Skeletal muscle satellite cell (primary cell): Measurements from ENCODE around the gene GOLGA6L2. TPM values are rescaled to one million over a fixed set of nuclear protein-coding genes. Genes with fewer than 3 reads are reported as not detected.

Source experiments
- H3K27me3 ChIP-seq: 2 replicates; pipeline ENCODE4 v1.7.0; 2013; ENCODE audit warnings: low read length; ENCODE audit not compliant: control insufficient read depth, insufficient read depth
- H3K36me3 ChIP-seq: 2 replicates; pipeline ENCODE4 v1.7.0; 2013; ENCODE audit warnings: mild to moderate bottlenecking, control low read depth, low read length; ENCODE audit not compliant: insufficient read depth
- H3K4me1 ChIP-seq: 2 replicates; pipeline ENCODE4 v1.7.0; 2013; ENCODE audit warnings: low read length; ENCODE audit not compliant: control insufficient read depth, insufficient read depth
- H3K4me2 ChIP-seq: 2 replicates; pipeline ENCODE4 v1.7.0; 2013; ENCODE audit warnings: mild to moderate bottlenecking, low read length
- H3K4me3 ChIP-seq: 2 replicates; pipeline ENCODE4 v1.7.0; 2013; ENCODE audit warnings: low read length
- H3K9ac ChIP-seq: 2 replicates; pipeline ENCODE4 v1.7.0; 2013; ENCODE audit warnings: mild to moderate bottlenecking, low read depth, low read length, moderate library complexity
- H3K9me3 ChIP-seq: replicated peaks from 2 replicates; pipeline ENCODE4 v1.7.0; 2013; ENCODE audit warnings: mild to moderate bottlenecking, control low read depth, low read length
- total RNA-seq: library from RNA; depleted of rRNA; stranded (reverse); fragments of >200 nt; gene quantifications from 2 replicates; pipeline ENCODE4 v1.2.3, GENCODE V29; 2012; rRNA removed

GOLGA6L2 gene, protein sequence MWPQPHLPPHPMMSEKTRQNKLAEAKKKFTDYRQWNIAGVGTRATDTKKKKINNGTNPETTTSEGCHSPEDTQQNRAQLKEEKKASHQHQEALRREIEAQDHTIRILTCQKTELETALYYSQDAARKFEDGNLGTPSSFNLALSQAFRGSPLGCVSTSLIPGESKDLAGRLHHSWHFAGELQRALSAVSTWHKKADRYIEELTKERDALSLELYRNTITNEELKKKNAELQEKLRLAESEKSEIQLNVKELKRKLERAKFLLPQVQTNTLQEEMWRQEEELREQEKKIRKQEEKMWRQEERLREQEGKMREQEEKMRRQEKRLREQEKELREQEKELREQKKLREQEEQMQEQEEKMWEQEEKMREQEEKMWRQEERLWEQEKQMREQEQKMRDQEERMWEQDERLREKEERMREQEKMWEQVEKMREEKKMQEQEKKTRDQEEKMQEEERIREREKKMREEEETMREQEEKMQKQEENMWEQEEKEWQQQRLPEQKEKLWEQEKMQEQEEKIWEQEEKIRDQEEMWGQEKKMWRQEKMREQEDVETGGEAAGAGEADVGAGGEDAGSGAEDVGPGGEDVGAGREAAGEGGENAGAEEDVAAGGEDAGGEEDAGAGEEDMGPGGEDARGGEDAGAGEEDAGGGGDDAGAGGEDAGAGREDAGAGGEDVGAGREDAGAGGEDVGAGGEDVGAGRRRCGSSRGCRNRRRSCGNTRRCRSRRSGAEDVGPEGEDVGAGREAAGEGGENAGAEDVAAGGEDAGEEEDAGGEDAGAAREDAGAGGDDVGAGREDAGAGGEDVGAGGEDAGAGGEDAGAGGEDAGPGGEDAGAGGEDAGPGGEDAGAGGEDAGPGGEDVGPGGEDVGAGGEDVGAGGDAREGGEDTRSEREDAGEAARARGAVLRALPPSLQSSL
- total RNA-seq, result not detected in 2 replicates

DNA sequence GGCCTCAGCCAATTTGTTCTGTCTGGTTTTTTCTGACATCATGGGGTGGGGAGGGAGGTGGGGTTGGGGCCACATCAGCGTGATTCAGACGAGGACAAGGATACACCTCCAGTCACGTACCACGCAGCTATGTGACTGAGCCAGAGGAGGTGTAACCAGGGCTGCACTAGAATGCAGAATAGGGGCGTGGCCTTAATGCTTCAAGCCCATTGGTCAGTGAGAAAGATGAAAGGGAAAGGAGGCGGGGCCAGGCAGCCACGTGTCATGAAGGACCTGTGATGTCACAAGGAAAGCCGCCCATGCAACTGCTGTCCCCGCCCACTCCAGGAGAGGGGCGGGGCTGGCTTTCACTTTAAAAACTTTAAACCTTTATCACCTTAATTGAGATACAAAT, at the start of gene GOLGA6L2:
GOLGA6L2 (minus strand) TSS at position 137 of the 394 bp plus-strand sequence; CDS start at position 75, 62 bp downstream.
- Histone ChIP-seq H3K9ac (no peak within 1 kb of the TSS), H3K4me2 (no peak within 1 kb of the TSS), H3K36me3 (no peaks in the 10 kb centered on the region), H3K4me1 (no peaks in the 10 kb centered on the region), H3K9me3 (no peaks in the 10 kb centered on the region), H3K4me3 (no peak within 1 kb of the TSS), H3K27me3 (no peaks in the 10 kb centered on the region)

DNA sequence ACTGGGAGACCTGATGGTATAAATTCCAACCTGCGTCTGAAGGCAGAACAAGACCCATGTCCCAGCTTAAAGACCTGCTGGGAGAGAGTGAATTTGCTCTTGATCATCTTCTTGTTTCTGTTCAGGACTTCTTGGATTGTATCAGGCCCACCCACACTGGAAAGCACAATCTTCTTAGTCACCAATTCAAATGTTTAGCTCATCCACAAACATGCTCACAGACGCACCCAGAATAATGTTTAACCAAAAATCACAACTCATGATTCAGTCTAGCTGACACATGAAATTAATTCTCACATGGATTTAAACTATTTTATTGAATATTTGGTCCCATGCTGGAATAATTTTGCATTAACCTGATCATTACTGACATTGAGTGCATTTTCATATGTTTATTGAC, 37.8 kb upstream of the GOLGA6L2 start:
- Histone ChIP-seq H3K9me3 (peaks cover under 1% of the 10 kb centered on the region), H3K4me3 (no peak overlapping the region), H3K9ac (no peak overlapping the region), H3K27me3 (no peaks in the 10 kb centered on the region), H3K36me3 (no peaks in the 10 kb centered on the region), H3K4me1 (no peaks in the 10 kb centered on the region), H3K4me2 (no peak overlapping the region)

DNA sequence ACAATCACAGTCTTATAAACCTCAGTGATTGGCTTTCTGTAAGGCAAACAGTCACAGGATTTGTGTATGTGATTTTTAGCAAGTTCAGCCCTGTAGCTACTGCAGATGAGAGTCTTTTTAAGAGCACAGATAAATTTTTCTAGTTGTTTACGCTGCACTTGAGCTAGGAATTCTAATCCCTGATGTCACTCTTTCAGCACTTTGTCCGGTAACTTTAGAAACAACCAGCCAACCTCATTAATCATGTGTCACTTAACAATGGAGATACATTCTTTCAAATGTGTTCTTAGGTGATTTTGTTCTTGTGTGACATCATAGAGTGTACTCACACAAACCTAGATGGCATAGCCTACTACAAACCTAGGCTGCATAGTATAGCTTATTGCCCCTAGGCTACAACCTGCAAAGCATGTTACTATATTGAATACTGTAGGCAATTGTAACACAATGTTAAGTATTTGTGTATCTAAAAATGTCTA, 36.8 kb upstream of the GOLGA6L2 start:
- H3K36me3 ChIP-seq, result no peaks in the 10 kb centered on the region
- no peaks in the 10 kb centered on the region for H3K4me1 ChIP-seq
- H3K4me2 ChIP-seq, result no peak overlapping the region
- no peaks in the 10 kb centered on the region for H3K27me3 ChIP-seq
- H3K4me3 ChIP-seq, result no peak overlapping the region
- H3K9ac ChIP-seq, result no peak overlapping the region
- H3K9me3 ChIP-seq, result no peaks in the 10 kb centered on the region

DNA sequence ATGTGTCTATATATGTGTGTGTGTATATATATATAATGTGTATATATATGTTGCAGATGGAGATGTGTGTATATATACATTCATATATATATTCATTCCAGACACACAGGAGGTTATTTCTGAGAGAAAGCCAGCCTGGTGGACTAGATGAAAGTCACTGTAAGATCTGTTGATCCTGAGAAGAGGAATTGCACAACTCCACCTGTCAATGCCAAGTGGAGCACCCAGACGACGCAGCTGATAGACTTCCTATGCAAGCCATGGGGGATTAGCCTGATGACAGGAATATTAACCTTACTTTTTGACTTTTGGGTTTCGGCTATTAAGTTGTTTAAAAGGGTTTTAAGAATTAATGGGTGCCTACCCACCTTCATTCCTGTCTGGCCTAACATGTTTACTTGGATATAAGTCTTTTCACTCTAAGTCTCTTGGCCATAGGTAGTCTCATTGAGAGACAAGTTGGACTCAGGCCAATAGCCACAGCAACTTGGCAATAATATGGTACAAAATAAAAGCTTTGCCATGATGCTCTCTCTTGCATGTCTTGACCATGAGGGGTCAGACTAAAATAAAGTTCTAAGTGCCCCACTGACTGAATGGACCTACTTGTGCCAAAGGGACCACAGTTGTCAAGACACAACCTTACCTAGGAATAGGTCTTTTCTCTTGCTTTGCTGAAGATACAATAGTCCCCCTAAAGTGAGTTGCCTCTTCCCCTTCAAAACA, 35.9 kb upstream of the GOLGA6L2 start:
- H3K36me3 ChIP-seq, result no peaks in the 10 kb centered on the region
- no peak overlapping the region for H3K4me3 ChIP-seq
- no peak overlapping the region for H3K9ac ChIP-seq
- H3K27me3 ChIP-seq, result no peaks in the 10 kb centered on the region
- no peak overlapping the region for H3K4me2 ChIP-seq
- H3K4me1 ChIP-seq, result no peaks in the 10 kb centered on the region
- H3K9me3 ChIP-seq, result no peaks in the 10 kb centered on the region

DNA sequence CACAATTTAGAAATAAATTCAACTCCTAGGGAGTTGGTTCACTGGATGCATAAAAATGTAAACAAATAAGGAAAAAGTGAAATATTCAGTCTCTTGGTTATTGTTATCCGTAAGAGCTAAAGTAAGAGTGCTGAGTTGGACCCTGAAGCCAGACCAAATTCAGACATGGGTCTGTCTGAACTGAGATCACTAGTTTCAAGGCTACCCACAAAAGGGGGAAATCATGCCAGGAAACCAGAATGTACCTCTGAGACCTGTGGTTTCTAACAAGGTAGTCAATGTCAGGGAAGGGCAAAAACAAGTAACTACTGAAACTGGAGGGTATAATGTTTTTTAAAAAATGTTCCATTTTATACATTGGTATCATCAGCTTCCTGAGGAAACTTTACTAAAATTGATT, 35.2 kb upstream of the GOLGA6L2 start:
- H3K9ac ChIP-seq, result no peak overlapping the region
- no peak overlapping the region for H3K4me3 ChIP-seq
- H3K27me3 ChIP-seq, result no peaks in the 10 kb centered on the region

DNA sequence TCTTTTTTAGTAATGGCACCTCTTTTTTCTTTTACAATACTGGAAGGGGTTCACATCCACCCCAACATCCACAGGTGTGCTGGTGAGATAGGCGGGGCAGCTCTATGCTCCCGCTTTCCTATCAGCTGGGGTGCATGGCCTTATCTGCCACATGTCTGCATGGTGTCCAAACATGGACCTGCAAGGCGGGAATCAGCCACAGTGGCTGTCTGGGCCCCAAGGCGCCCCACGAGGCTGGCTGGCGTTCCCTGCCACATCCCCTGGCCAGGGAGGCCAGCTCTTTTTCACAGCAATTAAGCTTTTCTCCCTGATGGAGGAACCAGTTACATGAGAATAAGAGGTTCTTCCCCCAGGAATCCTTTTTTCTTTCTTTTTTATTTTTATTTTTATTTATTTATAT, 30.9 kb upstream of the GOLGA6L2 start:
- no peaks in the 10 kb centered on the region for H3K4me1 ChIP-seq
- no peaks in the 10 kb centered on the region for H3K36me3 ChIP-seq
- H3K27me3 ChIP-seq, result no peaks in the 10 kb centered on the region
- no peaks in the 10 kb centered on the region for H3K9me3 ChIP-seq
- no peak overlapping the region for H3K4me2 ChIP-seq
- no peak overlapping the region for H3K9ac ChIP-seq
- H3K4me3 ChIP-seq, result no peak overlapping the region

More for the DNA sequence above, 35.2 kb upstream of the GOLGA6L2 start:
- no peaks in the 10 kb centered on the region for H3K4me1 ChIP-seq
- no peaks in the 10 kb centered on the region for H3K9me3 ChIP-seq
- no peaks in the 10 kb centered on the region for H3K36me3 ChIP-seq
- H3K4me2 ChIP-seq, result no peak overlapping the region

DNA sequence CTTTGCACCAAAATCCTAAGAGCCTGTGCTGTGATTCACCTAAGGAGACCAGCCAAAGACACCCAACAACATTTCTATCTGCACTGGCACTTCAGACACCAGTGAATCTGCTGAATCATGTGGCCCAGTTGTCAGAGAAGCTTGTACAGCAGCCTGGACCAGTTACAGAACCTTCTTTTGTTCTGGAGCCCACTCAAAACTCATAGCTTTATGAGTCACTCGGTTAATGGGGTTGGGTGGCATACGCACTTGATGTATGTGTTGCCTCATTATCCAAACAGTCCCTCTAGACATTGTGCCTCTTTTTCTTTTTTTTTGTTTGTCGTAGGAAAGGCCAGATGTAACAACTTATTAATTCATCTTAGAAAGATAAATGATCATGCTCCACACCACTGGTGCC, 25.6 kb upstream of the GOLGA6L2 start:
- no peaks in the 10 kb centered on the region for H3K36me3 ChIP-seq
- no peak overlapping the region for H3K4me3 ChIP-seq
- H3K27me3 ChIP-seq, result no peaks in the 10 kb centered on the region
- H3K4me1 ChIP-seq, result no peaks in the 10 kb centered on the region
- no peaks in the 10 kb centered on the region for H3K9me3 ChIP-seq
- H3K9ac ChIP-seq, result no peak overlapping the region
- H3K4me2 ChIP-seq, result no peak overlapping the region

DNA sequence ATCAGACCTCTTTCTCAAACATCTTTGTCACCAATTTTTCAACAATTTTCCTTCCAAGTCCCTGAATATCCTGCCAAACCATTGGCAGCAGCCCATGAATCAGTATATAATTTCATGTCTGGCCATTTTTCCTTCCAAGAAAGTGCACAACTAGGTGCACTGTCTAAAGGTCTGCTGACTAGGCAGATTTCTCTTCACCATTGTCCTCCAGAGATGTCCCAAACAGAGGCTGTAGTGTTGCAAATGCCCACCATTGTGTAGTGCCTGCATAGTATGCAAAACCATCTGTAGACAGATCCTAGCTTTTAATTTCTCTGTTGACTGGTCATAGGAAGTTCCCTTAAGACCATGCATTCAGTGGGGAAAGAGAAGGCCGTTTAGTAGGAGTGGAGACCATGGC, 25.0 kb upstream of the GOLGA6L2 start:
- Histone ChIP-seq H3K4me3 (no peak overlapping the region), H3K27me3 (no peaks in the 10 kb centered on the region), H3K4me1 (no peaks in the 10 kb centered on the region), H3K36me3 (no peaks in the 10 kb centered on the region), H3K4me2 (no peak overlapping the region), H3K9me3 (no peaks in the 10 kb centered on the region), H3K9ac (no peak overlapping the region)

DNA sequence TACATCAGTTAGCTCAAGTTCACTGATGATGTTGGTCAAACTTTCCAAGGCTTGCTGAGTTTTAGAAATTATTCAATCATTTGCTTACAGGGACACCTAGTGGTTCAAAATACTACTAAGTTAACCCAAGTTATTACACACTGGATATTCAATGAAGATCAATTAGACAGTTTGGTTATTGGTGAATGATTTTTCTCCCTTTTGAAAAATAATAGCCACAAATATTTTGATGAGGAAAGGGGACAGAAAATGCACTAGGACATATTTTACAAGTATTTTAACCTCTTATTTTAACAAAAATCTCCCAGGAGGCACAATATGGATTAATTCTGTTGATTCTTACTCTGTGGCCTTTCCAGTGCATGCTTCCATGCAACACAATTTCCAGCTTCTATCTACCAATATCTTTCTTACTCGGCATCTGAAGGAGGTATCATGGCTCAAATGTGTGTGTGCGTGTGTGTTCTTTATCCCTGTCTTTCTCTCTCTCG, 20.1 kb upstream of the GOLGA6L2 start:
- Histone ChIP-seq H3K4me2 (no peak overlapping the region), H3K36me3 (no peaks in the 10 kb centered on the region), H3K4me1 (no peaks in the 10 kb centered on the region), H3K4me3 (no peak overlapping the region), H3K9me3 (no peaks in the 10 kb centered on the region), H3K9ac (no peak overlapping the region), H3K27me3 (no peaks in the 10 kb centered on the region)

DNA sequence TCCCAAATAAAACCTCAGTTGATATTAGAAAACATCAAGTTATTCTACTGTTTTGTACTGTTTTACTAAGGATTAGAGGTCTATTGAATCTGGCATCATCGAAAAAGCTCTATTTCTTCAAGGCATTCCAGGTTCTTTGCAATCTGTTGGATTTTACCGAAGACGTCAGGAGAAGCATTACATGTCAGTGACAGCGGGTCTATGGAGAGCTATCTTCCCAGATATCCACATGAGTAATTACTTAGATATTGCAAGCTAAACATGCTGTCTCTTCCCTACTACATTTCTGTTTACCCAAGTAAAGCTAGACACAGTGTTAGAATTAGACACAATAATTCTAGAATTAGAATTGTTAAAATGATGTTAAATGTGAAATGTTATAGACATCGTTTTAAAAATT, 10.8 kb upstream of the GOLGA6L2 start:
- H3K36me3 ChIP-seq, result no peaks in the 10 kb centered on the region
- H3K4me3 ChIP-seq, result no peak overlapping the region
- H3K9ac ChIP-seq, result no peak overlapping the region
- no peaks in the 10 kb centered on the region for H3K4me1 ChIP-seq
- H3K4me2 ChIP-seq, result no peak overlapping the region
- H3K27me3 ChIP-seq, result no peaks in the 10 kb centered on the region
- H3K9me3 ChIP-seq, result no peaks in the 10 kb centered on the region
